ENCODE measurements around the gene SFXN5.

SFXN5 gene

GRCh38 chr2:73020657-73021370 lies 50.7 kb downstream of the SFXN5 start:
- no peak for DNase-seq (ENCODE audit: low spot score)

- DNase-seq (ENCODE audit: low spot score) = no peak
These were observed 51.2 kb downstream of the SFXN5 start for GRCh38 chr2:73020306-73020656.

- DNase-seq (ENCODE audit: low spot score) = no peak
These were observed 53.2 kb downstream of the SFXN5 start for GRCh38 chr2:73018188-73018825.

GRCh38 chr2:73013936-73014335 lies 57.6 kb downstream of the SFXN5 start:
- no peak for DNase-seq (ENCODE audit: low spot score)

- no peak for DNase-seq (ENCODE audit: low spot score)
These were observed 62.2 kb downstream of the SFXN5 start for GRCh38 chr2:73009177-73009839.

- no peak for DNase-seq (ENCODE audit: low spot score)
These were observed 62.8 kb downstream of the SFXN5 start for GRCh38 chr2:73008766-73009135.

- no peak for DNase-seq (ENCODE audit: low spot score)
These were observed 63.3 kb downstream of the SFXN5 start for GRCh38 chr2:73007991-73008765.

- no peak for DNase-seq (ENCODE audit: low spot score)
These were observed 64.4 kb downstream of the SFXN5 start for GRCh38 chr2:73006969-73007710.

GRCh38 chr2:73004889-73005596 lies 66.5 kb downstream of the SFXN5 start:
- no peak for DNase-seq (ENCODE audit: low spot score)

- DNase-seq (ENCODE audit: low spot score) = no peak
These were observed 67.0 kb downstream of the SFXN5 start for GRCh38 chr2:73004466-73004865.

GRCh38 chr2:73003027-73003426 lies 68.5 kb downstream of the SFXN5 start:
- DNase-seq (ENCODE audit: low spot score) = no peak

GRCh38 chr2:73000808-73001570 lies 70.5 kb downstream of the SFXN5 start:
- DNase-seq (ENCODE audit: low spot score) = no peak

GRCh38 chr2:72999729-73000725 lies 71.5 kb downstream of the SFXN5 start:
- DNase-seq (ENCODE audit: low spot score) = no peak

GRCh38 chr2:72998724-72999123 lies 72.8 kb downstream of the SFXN5 start:
- no peak for DNase-seq (ENCODE audit: low spot score)

GRCh38 chr2:72998234-72998651 lies 73.3 kb downstream of the SFXN5 start:
- no peak for DNase-seq (ENCODE audit: low spot score)

- no peak for DNase-seq (ENCODE audit: low spot score)
These were observed 75.4 kb downstream of the SFXN5 start for GRCh38 chr2:72996117-72996502.

- DNase-seq (ENCODE audit: low spot score) = no peak
These were observed 75.9 kb downstream of the SFXN5 start for GRCh38 chr2:72995430-72996116.

- DNase-seq (ENCODE audit: low spot score) = no peak
These were observed 76.5 kb downstream of the SFXN5 start for GRCh38 chr2:72994991-72995380.

Data from activated CD4-positive, alpha-beta T cell treated with anti-CD3 and anti-CD28 coated beads, Interleukin-2, Interleukin-4, amounts not matched to agents 100 ng/mL and 50 ng/mL, durations not matched to agents 16 hours and 8 hours (primary cell).